Right ventricle myocardium inferior (tissue), 1 donor: ENCODE data around the gene SEZ6. TPM values are rescaled to one million over a fixed set of nuclear protein-coding genes. Genes with fewer than 3 reads are reported as not detected.

Source experiments
- ATAC-seq: fragments of 200-7000 bp; cut with Tn5 transposase; one replicate; pipeline ENCODE4 v1.9.1; 2020; ENCODE audit warnings: mild to moderate bottlenecking, moderate library complexity
- DNase-seq: peaks from one replicate; pipeline ENCODE4 v3.0.0; 2021; ENCODE audit errors: missing footprints
- intact Hi-C: fragments of 100-400 bp; cut with DNase I; formaldehyde crosslinking; loops from one replicate; pipeline ENCODE4 v1.11.0; 2022
- total RNA-seq: library from RNA; stranded (reverse); fragmentation: NEBNext Ultra II Directional; extraction: Animal tissue kit (Norgen Biotek cat#: 25700); gene quantifications from one replicate; pipeline ENCODE4 v1.2.1, GENCODE V29; 2021
- donor health status: DM: no; HTN: yes; CAD: no; lungs with severe emphysema.

SEZ6 gene
- total RNA-seq, 1 donor from 2014 or later, result not detected

- ATAC-seq (no peak), DNase-seq (no peak)
- intact Hi-C loops, result no loop called here
These were observed 18.8 kb downstream of the SEZ6 start for GRCh38 chr17:28986714-28987655.

- intact Hi-C loops, result no loop called here
- DNase-seq, result no peak
- no peak for ATAC-seq
These were observed 19.7 kb downstream of the SEZ6 start for GRCh38 chr17:28985950-28986713.

DNA sequence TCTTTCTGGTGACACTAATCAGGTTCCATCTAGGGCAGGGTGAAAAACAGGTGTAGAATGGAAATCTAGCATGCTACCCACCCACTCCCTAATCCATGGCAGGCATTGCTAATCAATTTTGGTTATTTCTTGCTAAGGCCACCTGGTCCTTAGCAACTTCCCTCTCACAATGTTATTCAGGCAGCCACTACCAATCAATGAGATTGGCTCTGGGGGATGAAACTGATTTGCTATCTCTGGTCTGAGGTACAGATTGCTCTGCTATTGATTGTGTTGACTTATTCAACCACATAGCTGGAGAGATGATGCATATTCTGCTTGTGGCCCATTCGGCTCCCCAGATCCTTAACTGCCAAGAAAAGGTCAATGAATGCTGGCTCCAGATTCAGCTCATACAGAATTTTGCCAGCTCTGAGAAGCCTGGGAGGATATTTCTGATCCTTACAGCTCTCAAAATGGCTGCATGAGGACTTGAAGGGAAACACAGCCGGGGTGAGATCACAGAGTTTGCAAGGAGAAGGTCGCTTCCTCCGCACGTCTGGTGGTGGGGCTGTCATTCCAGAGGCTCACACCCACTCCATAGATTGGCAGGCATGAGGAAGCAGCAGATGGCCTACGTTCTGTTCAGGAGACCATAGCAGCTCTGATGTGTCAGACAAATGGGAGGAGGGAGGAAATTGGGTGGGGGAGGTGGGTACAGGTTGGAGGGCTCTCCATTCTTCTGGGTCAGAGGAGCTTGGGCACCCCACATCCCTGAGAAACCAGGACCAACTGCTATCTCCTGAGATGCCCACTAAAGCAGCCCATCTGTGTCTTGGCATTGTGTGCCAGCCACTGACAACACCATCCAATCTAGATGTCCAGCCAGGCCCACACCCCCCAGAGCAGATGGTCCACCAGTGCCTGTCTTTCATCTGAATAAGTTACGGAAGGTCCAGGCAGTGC lies 22.3 kb downstream of the SEZ6 start:
- intact Hi-C loops, result no loop called here
- no peak for DNase-seq
- no peak for ATAC-seq

GRCh38 chr17:28982131-28982793 lies 23.6 kb downstream of the SEZ6 start:
- intact Hi-C loops, result no loop called here
- peak; percentile 12 for ATAC-seq
- DNase-seq, result no peak

GRCh38 chr17:28978356-28978964 lies 27.4 kb downstream of the SEZ6 start:
- intact Hi-C loops, result no loop called here
- DNase-seq, result no peak
- ATAC-seq, result no peak

GRCh38 chr17:28977659-28978355 lies 28.0 kb downstream of the SEZ6 start:
- intact Hi-C loops, result no loop called here
- ATAC-seq, result no peak
- DNase-seq, result no peak

- ATAC-seq (no peak), DNase-seq (no peak)
- intact Hi-C loops, result no loop called here
These were observed 30.2 kb downstream of the SEZ6 start for GRCh38 chr17:28975646-28976045.

DNA sequence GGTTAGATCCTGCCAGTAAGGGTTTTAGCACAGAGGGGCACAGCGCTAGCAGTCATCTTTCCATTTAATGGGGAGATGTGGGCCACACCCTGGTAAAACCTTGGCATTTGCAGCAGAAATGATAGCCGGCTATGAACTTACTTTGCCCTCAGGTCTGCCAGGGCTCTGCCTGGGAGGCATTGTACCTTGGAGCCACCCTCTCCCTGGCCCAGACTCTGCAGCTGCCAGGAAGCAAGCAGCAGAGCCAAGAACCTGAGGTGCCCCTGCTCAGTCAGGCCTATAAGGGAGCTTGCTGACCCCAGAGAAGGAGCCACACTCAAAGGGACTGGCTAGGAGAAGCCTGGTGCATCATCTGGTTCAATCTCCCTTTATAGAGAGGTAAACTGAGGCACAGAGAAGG lies 30.8 kb downstream of the SEZ6 start:
- peak; percentile 18 for ATAC-seq

GRCh38 chr17:28974451-28974850 lies 31.4 kb downstream of the SEZ6 start:
- intact Hi-C loops, result loop anchor here (5.0 kb wide), 1 partner anchor 98 kb away; no protein-coding TSS in a partner anchor
- no peak for DNase-seq
- peak; percentile 71 for ATAC-seq

More for the DNA sequence above, 30.8 kb downstream of the SEZ6 start:
- intact Hi-C loops, result no loop called here
- no peak for DNase-seq

DNA sequence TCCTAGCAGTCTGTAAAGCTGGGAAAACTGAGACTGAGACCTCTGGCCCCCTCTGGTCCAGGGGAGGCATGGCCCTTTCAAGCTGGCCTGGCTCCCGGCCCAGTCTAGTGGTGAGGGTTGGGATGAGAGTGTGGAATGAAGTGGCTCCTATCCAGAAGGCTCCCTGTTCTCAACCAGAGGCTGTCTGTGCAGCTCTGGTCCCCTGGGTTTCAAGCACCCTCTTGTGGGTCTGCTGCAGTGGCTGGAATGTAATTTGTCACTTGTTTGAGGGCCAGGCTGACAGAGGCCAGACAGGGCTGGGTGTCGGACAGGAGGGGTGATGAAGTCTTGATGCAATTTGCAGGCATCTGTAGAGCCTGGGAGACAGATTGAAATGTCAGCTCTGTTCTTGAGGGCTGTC lies 32.4 kb downstream of the SEZ6 start:
- DNase-seq (peak; percentile 90), ATAC-seq (peak; percentile 86)
- intact Hi-C loops, result loop anchor here (1.0 to 5.0 kb wide), 2 partner anchors 99 to 139 kb away; no protein-coding TSS in a partner anchor

- no peak for DNase-seq
- no peak for ATAC-seq
- intact Hi-C loops, result loop anchor here (5.0 kb wide), 1 partner anchor 100 kb away; no protein-coding TSS in a partner anchor
These were observed 33.4 kb downstream of the SEZ6 start for GRCh38 chr17:28972437-28972836.

GRCh38 chr17:28970879-28971278 lies 35.0 kb downstream of the SEZ6 start:
- DNase-seq, result peak; percentile 13
- ATAC-seq, result no peak
- intact Hi-C loops, result loop anchor here (5.0 kb wide), 1 partner anchor 101 kb away; no protein-coding TSS in a partner anchor

DNA sequence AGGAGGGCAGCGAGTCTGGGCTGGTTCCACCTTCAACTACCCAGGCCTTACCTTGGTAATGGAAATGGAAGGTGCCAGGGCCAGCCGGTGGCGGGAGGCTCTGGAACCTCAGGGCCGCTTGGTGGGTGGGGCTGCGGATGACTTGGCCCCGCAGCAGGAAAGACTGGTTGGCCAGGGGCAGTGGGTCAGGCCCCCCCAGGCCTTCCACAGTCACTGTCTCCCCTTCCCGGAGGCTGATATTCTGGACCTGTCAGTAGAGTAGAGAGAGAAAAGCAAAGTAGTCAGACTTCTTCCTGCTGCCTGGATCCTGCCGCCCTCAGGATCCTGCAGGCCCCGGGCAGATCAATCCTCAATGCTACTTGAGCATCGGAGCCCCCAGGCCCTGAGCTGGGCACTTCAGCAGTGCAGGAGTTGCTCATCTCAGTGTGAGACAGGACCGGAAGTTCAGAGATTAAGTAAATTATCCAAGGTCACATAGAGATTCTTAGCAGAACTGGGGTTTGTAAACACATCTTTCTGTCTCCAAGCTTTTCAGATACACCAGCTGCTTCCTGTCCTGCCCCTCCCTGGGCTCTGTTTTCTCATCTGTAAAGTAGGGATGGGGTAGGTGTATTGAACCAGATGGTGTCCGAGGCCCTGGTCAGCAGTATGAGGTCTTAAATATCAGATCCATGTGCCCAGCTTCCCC lies 36.0 kb downstream of the SEZ6 start:
- no peak for ATAC-seq
- intact Hi-C loops, result loop anchor here (5.0 kb wide), 1 partner anchor 102 kb away; no protein-coding TSS in a partner anchor
- DNase-seq, result peak; percentile 21

- intact Hi-C loops, result no loop called here
- no peak for ATAC-seq
- no peak for DNase-seq
These were observed 36.9 kb downstream of the SEZ6 start for GRCh38 chr17:28968914-28969295.

DNA sequence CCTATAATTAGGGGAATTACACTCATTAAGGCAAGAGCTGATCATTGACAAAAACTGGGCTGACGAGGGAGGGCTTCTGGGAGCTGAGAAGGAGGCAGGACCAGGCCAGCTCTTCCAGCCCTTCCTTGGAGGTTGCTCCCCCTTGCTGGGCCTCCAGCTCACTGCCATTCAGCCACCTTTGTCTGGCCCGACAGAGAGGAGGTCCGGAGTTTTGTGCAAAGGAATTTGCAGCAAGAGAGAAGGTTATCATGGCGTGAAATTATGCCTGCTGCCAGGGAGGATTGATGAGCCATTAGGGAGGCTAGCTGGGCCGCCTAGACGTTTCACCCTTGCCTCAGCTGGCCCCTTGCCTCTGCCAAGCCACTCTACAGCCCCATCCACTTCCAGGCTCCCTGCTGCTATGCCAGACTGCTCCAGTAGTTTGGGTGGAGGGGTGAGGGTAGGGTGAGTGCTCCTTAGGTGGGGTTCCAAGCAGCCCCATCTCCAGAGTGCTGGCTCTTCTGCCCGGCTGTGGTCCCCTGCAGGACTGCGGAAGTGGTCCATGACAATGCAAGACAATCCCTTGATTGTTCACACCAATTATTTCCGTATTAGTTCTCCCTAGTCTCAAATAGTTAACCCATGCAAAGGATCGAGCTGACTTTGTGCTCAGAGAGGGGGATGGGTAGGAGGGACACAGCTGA lies 37.5 kb downstream of the SEZ6 start:
- intact Hi-C loops, result no loop called here
- ATAC-seq (peak; percentile 48), DNase-seq (no peak)
